Cardiac septum (tissue), 1 donor: ENCODE measurements around the gene MYBPC1. TPM values are rescaled to one million over a fixed set of nuclear protein-coding genes. Genes with fewer than 3 reads are reported as not detected.
"Not testable (repeated sequence)": the region's sequence is repeated elsewhere in the genome, so short reads cannot be mapped to it uniquely, and the experiment has no call there.

ENCODE experiments used
- DNase-seq: peaks from one replicate; pipeline ENCODE4 v3.0.0-alpha.2; 2020; ENCODE audit warnings: low spot score
- intact Hi-C: fragments of 100-400 bp; cut with DNase I; formaldehyde crosslinking; loops from one replicate; pipeline ENCODE4 v1.14.0; 2022
- total RNA-seq: library from RNA; stranded (reverse); fragmentation: NEBNext Ultra II Directional; extraction: Animal tissue kit (Norgen Biotek cat#: 25700); gene quantifications from one replicate; pipeline ENCODE4 v1.2.1, GENCODE V29; 2021
- donor health status: DM: no; HTN: no; CAD: no.

Gene MYBPC1
- total RNA-seq, 1 donor from 2014 or later, result 3.1 TPM

- DNase-seq, result no peak
- intact Hi-C loops, result no loop called here
Observed at GRCh38 chr12:101680240-101680639, 85.5 kb downstream of the MYBPC1 start.

GRCh38 chr12:101680647-101681046 lies 85.9 kb downstream of the MYBPC1 start:
- DNase-seq, result no peak
- intact Hi-C loops, result no loop called here

GRCh38 chr12:101681627-101682026 lies 86.9 kb downstream of the MYBPC1 start:
- intact Hi-C loops, DNase-seq: not testable (repeated sequence)

GRCh38 chr12:101685092-101685491 lies 90.3 kb downstream of the MYBPC1 start:
- DNase-seq, result no peak
- intact Hi-C loops, result no loop called here

DNA sequence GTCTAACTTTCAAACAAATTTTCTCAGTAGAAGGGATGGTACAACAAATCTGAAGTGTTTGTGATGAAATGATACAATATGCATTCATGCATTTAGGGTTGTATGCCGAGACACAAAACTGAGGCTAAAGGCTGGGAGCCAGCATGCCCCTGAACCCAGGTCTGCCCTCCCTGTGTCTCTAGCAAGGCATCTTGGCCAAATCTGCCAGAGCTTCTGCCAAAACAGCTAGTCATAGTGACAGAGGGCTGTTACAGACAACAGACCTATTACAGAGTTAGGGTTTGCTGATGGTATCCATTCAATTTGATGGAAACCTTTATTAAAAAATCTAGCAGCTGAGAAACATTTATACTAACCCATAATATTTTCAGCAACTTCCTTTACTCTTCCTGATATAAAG lies 91.4 kb downstream of the MYBPC1 start:
- intact Hi-C loops, result no loop called here
- DNase-seq, result no peak

GRCh38 chr12:101690544-101691098 lies 95.8 kb downstream of the MYBPC1 start:
- no peak for DNase-seq
- intact Hi-C loops, result no loop called here

DNA sequence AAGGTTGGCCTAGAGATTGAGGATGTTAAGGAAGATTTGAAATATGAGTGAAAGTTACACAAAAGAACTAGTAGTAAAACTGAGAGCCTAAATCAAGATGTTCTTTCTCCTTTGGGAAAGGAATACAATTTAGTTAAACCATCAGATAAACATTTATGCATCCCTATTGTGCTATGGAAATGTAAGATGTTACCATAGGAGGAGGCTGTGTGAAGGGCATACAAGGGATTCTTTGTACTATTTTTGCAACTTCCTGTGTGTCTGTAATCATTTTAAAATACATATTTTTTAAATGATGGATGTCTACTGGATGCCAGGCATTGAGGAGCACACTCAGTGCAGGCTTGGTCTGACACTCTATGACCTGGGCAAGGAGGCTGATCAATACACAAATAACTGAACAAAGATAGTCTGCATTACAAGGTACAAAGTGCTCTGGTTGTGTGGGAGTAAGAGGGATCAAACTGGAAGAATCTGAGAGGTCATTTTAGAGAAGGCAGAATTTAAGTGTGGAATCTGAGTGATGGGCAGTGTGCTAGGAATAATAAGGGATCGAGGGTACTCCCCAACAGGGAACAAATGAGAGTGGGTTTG lies 96.8 kb downstream of the MYBPC1 start:
- DNase-seq, result no peak
- intact Hi-C loops, result no loop called here

DNA sequence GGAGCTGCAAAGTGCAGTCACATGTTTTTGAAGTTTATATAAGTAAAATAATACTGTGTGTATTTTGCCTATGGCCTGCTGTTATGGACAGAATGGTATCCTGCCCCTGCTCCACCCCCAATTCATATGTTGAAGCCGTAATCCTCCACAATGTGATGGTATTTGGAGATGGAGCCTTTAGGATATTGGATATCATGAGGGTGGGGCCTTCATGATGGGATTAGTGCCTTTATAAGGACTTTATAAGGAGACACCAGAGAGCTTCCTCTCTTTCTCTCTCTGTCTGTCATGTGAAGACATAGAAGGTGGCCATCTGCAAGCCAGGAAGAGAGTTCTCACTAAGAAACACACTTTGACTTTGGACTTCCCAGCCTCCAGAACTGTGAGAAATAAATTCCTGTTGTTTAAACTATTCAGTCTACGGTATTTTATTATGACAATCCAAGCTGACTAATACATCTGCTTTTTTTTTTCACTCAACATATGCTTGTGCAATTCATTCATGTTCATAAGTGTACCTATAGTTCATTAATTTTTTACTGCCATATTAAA lies 99.6 kb downstream of the MYBPC1 start:
- intact Hi-C loops, result no loop called here
- DNase-seq, result no peak

DNA sequence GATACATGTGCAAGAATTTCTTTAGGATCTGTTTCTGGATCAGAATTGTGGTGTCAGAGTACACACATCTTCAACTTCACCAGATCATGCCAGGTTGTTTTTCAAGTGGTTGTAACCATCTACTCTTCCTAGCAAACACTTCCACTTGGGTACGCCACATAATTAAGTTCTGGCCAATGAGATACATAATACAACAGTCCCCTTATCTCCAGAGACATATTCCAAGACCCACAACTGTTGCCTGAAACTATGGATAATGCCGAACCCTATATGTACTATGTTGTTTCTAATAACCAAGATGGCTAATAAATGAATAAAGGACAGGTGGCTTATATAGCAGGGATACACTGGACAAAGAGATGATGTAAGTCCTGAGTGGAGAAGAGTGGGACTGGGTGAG lies 100.2 kb downstream of the MYBPC1 start:
- intact Hi-C loops, result loop anchor here (5.0 kb wide), 2 partner anchors 137 to 288 kb away; partner anchors contain the start of genes ARL1 and GNPTAB
- DNase-seq, result no peak

DNA sequence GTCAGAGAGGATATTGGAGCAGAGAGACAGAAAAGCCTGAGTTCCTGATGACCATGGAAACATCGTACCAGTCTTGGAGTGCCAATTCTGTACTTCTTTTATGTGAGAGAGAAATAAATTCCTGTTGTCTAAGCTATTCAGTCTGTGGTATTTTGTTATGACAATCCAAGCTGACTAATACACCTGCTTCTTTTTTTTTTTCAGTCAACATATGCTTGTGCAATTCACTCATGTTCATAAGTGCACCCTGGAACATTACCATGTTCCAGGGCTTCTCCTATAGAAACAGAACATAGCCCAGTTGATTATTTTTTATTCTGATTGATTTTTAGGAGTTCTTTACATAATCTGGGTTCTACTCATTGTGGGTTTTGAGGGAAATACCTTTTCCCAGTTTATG lies 100.9 kb downstream of the MYBPC1 start:
- DNase-seq, result no peak
- intact Hi-C loops, result loop anchor here (5.0 kb wide), 2 partner anchors 137 to 288 kb away; partner anchors contain the start of genes ARL1 and GNPTAB

DNA sequence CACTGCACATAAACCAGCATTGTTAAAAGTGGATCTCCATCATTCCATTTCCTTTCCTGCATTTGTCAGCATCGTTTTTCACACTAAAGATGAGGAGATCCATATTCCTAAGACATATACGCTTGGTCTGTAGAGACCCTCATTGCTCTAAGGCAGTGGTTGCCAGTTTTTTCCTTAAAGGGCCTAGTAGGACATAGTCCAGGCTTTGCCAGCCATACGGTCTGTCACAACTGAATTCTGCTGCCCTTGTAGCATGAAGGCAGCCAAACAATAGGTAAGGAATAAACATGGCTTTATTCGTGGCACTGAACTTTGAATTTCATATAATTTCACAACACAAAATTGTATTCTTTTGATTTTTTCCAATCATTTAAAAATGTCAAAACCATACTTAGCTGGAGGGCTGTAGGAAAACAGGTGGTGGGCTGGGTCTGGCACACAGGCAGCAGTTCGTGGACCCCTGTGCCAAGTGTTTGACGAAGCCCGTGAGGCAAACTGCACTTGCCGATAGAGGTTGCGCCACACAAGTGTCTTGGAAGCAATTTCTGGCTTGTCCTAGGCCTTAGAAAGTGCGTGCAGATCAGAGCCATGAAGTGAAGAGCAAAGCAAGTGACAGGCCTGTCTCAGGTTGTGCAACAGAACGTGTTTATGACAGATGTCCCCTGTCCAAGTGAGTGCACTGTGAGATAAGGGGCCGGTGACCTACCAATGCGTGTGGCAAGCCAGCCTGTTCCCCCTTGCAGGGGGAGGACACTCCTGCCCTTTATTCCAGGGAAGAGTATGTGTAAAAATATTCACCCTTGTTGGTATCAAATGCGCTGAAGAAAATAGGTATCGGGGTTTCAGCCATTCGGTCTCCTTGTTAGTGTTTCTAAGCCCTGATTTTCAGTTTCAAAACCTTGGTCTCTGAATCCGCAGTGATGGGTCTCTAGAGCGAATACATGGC lies 101.8 kb downstream of the MYBPC1 start:
- DNase-seq, result peak; percentile 79
- intact Hi-C loops, result loop anchor here (5.0 kb wide), 2 partner anchors 136 to 289 kb away; partner anchors contain the start of genes ARL1 and GNPTAB

DNA sequence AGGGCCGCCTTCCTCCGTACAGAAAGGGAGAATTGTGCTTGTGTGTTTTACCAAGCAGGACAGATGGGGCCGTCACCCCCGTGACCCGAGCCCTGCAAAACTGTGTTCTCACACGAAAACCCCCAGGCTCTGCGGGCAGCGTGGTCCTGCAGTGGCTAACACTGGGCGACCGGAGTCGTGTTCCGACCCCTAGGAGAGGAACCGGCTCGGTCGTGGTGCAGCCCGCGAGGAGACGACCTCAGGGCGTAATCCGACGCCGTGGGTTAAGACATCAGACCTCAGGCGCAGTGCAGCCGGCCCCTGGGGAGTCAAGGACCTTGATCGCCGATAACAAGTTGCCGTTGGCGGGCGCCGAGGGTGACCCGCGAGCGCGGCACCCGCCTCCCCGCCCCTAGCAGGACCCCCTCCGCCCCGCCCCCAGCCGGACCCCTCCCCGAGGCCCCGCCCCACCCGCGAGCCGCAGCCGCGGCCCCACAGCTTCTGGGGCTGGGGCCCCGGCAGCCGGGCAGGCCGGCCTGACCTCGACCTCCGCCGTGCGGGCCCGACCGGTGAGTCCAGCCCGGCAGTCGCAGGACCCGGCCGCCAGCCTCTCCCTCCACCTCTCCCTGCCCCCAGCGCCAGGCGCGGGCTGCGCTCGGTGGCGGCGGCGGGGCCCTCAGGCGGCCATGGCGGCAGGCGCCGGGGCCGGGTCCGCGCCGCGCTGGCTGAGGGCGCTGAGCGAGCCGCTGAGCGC lies 102.6 kb downstream of the MYBPC1 start, which contains the start of gene CHPT1:
Gene CHPT1, plus strand, starts transcription at position 444 of the 733 bp plus-strand sequence. Its CDS starts 222 bp downstream, at position 666.
- intact Hi-C loops, result loop anchor here (5.0 kb wide), 2 partner anchors 135 to 290 kb away; partner anchors contain the start of genes ARL1 and GNPTAB

DNA sequence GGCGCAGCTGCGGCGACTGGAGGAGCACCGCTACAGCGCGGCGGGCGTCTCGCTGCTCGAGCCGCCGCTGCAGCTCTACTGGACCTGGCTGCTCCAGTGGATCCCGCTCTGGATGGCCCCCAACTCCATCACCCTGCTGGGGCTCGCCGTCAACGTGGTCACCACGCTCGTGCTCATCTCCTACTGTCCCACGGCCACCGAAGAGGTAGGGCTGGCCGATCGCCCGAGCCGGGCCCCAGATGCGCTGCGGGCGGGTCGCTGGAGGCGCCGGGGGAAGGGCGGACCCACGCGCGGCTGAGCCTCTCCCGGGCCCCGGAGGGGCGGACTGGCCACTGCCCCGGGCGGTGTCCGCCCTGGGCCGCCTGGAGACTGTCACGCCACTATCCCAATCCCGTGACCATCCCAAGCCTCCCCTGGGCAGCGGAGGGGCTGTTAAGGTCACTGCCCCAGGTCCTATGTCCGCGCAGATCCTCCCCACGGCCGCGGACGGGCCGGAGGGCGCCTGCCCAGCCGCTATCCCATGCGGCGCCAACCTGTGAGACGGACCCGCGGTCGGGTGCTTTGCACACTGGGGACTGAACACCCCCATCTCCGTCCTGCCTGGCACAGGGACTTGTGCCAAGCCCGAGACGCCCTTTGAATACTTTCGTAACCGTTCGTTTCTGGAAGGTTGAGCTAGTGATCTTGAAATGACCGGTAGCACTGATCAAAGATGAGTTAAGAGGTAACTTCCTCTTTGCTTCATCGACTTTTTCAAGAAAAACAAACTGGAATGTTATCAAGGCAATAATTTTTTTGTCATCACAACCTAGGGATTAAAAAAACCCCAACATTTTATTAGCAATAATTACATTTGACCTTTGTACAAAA lies 103.4 kb downstream of the MYBPC1 start:
- DNase-seq, result peak; percentile 82
- intact Hi-C loops, result loop anchor here (5.0 kb wide), 2 partner anchors 134 to 291 kb away; partner anchors contain the start of genes ARL1 and GNPTAB

More for the DNA sequence above, 102.6 kb downstream of the MYBPC1 start, which contains the start of gene CHPT1:
- peak; percentile 88 for DNase-seq

GRCh38 chr12:101698800-101699347 lies 104.1 kb downstream of the MYBPC1 start:
- DNase-seq, result no peak
- intact Hi-C loops, result loop anchor here (5.0 kb wide), 2 partner anchors 133 to 292 kb away; partner anchors contain the start of genes ARL1 and GNPTAB

GRCh38 chr12:101700299-101700820 lies 105.6 kb downstream of the MYBPC1 start:
- intact Hi-C loops, result no loop called here
- no peak for DNase-seq

- DNase-seq, result no peak
- intact Hi-C loops, result no loop called here
Observed at GRCh38 chr12:101703487-101703886, 108.7 kb downstream of the MYBPC1 start.

- intact Hi-C loops, result no loop called here
- DNase-seq, result no peak
Observed at GRCh38 chr12:101706403-101706802, 111.6 kb downstream of the MYBPC1 start.
